Astrocyte (in vitro differentiated cells and primary cell): ENCODE results near the gene TIPIN.

Experiments
- CTCF ChIP-seq: IDR thresholded peaks from 2 replicates; pipeline ENCODE4 v1.5.1; 2011; ENCODE audit warnings: low read depth, mild to moderate bottlenecking, inconsistent platforms, low read length, moderate library complexity; ENCODE audit not compliant: insufficient read depth
- EZH2 ChIP-seq: IDR thresholded peaks from 2 replicates; pipeline ENCODE4 v1.6.1; 2012; ENCODE audit warnings: mild to moderate bottlenecking, low read length, inconsistent platforms; ENCODE audit not compliant: insufficient read depth

DNA sequence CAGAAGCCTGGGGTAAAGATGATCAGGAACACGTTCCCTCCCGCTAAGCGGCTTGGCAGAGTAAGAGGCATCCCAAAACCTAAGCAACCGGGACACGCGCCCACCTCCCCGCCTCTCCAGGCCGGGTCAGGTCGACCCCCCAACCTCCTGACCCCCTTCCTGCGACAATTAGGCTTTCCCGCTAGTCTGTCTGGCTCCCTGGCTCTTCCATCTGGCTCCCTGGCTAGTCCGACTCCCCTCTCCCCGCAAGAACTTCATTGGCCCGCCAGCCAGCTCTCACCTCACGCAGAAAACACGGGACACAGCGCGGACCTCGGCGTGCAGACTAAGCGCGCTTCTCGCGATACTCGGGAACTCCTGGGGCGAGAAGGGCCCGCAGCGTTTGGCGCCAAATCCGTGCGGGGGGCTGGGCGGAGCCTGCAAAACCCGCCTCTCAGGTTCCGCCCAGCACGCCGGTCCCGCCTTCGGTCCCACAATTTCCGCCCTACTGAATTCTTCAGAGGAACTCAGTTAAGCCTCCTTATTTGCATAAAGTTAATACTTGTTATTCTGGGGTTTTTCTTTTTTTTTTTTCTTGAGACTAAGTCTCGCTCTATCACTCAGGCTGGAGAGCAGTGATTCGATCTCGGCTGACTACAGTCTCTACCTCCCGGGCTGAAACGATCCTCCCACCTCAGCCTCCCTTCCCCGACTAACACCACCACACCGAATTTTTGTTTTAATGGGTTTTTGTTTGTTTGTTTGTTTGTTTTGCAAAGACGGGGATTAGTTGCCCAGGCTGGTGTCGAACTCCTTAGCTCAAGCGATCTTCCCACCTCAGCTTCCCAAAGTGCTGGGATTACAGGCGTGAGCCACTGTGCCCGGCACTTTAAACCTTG is at the start of gene TIPIN:
- TF ChIP-seq CTCF (no peak), EZH2 (no peak)
